Osteocyte (in vitro differentiated cells): Measurements from ENCODE around the gene NID2. TPM values are rescaled to one million over a fixed set of nuclear protein-coding genes. Genes with fewer than 3 reads are reported as not detected.
A peak's percentile ranks its signal among the peaks of the same experiment; 100 is the strongest.

Experiments
- DNase-seq: peaks from one replicate; pipeline ENCODE4 v3.0.0; 2021; ENCODE audit warnings: mixed read lengths; ENCODE audit not compliant: unreplicated experiment; ENCODE audit errors: extremely low spot score
- H3K27ac Mint-ChIP-seq: one replicate; pipeline ENCODE4 v1.8.0; 2021; ENCODE audit warnings: mild to moderate bottlenecking, mixed read lengths; ENCODE audit not compliant: unreplicated experiment
- H3K27me3 Mint-ChIP-seq: one replicate; pipeline ENCODE4 v1.8.0; 2021; ENCODE audit warnings: mixed read lengths; ENCODE audit not compliant: unreplicated experiment
- H3K36me3 Mint-ChIP-seq: one replicate; pipeline ENCODE4 v1.8.0; 2021; ENCODE audit warnings: mixed read lengths; ENCODE audit not compliant: unreplicated experiment
- H3K4me1 Mint-ChIP-seq: one replicate; pipeline ENCODE4 v1.8.0; 2021; ENCODE audit warnings: mixed read lengths; ENCODE audit not compliant: unreplicated experiment
- H3K4me3 Mint-ChIP-seq: one replicate; pipeline ENCODE4 v1.8.0; 2021; ENCODE audit warnings: mild to moderate bottlenecking, moderate library complexity, mixed read lengths; ENCODE audit not compliant: unreplicated experiment
- H3K9me3 Mint-ChIP-seq: one replicate; pipeline ENCODE4 v1.8.0; 2021; ENCODE audit warnings: mixed read lengths; ENCODE audit not compliant: unreplicated experiment
- total RNA-seq: library from RNA; stranded (reverse); gene quantifications from 2 replicates; pipeline ENCODE4 v1.2.1, GENCODE V29; 2021
- TF ChIP-seq, protein P1 (sequence below): fragments of 200-600 bp; sonication (generic); IDR thresholded peaks from 2 replicates; pipeline ENCODE4 v1.5.0; 2021; ENCODE audit warnings: antibody characterized with exemption, mild to moderate bottlenecking, moderate library complexity

Gene NID2
- total RNA-seq, 1 donor from 2014 or later = 58.5 TPM

DNA sequence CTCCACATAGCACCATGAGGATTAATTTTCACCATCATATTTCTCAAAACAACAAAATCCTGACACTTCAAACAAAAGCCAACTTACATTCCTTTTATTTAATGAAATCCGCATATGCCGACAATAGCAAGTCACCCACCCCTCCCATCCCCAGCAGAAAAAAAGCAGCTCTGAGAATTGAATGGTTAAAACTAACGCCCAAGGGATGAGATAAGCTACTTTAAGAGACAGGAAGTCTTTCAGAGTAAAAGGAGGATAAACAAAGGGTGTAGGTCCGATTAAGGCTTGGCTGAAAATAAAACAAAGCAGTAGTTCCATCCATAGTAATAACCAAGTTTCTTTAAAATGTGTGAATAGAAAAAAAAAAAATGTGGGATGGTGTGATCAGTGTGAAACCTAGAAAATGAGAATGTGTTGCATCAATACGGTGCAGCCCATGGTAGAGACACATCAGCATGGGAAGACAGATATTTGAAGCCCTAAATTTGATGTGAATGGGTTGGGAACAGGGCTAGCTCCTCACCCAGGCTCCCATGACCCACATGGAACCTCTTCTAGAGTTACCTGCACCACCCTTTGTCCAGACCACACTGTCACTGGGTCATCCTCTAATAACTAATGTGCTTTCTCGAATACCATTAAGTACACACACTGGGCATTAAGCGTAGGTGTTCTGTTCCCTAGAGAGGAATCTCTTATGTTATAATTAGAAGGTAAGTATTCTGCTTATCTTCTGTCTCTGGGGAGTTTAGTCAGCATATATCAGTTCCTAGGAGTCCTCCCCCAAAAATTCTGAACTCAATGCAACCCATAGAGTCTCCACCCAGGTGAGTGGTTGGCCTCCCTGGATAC lies 47.8 kb downstream of the NID2 start:
- Mint-ChIP-seq H3K36me3 (peaks cover 22% of the 10 kb centered on the region), H3K27ac (no peak overlapping the region), H3K9me3 (no peaks in the 10 kb centered on the region), H3K4me3 (no peak overlapping the region), H3K4me1 (peaks cover 61% of the 10 kb centered on the region), H3K27me3 (no peaks in the 10 kb centered on the region)
- DNase-seq = no peak
- TF ChIP-seq, protein P1, sequence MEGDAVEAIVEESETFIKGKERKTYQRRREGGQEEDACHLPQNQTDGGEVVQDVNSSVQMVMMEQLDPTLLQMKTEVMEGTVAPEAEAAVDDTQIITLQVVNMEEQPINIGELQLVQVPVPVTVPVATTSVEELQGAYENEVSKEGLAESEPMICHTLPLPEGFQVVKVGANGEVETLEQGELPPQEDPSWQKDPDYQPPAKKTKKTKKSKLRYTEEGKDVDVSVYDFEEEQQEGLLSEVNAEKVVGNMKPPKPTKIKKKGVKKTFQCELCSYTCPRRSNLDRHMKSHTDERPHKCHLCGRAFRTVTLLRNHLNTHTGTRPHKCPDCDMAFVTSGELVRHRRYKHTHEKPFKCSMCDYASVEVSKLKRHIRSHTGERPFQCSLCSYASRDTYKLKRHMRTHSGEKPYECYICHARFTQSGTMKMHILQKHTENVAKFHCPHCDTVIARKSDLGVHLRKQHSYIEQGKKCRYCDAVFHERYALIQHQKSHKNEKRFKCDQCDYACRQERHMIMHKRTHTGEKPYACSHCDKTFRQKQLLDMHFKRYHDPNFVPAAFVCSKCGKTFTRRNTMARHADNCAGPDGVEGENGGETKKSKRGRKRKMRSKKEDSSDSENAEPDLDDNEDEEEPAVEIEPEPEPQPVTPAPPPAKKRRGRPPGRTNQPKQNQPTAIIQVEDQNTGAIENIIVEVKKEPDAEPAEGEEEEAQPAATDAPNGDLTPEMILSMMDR = no peak

DNA sequence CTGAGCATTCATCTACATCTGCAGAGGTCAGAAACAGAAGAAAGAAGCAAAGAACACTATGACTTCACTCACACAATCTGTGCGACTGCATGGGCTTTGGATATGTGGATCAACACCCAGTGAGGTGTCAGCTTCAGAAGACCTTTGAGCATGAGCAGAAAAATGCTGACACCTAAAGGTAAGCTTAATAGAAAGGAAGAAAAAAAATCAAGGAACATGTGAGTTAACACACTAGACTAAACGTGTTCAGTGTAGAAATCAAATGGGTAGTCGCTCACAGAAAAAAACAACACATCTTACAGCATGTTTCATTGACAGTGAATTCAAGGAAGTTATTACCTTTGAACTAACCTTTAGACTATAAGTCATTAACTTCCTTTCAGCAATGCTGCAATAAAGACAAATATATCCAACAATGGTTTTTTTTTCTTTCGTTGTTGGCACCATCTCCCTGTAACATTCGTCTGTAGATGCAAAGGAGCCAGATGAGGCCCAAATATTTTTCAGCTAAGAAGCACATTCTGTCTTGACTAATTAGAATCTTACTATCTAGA lies 48.6 kb downstream of the NID2 start:
- no peak overlapping the region for H3K27ac Mint-ChIP-seq
- H3K9me3 Mint-ChIP-seq = no peaks in the 10 kb centered on the region
- TF ChIP-seq, protein P1 = no peak
- no peak overlapping the region for H3K4me3 Mint-ChIP-seq
- no peaks in the 10 kb centered on the region for H3K27me3 Mint-ChIP-seq
- H3K36me3 Mint-ChIP-seq = peaks cover 26% of the 10 kb centered on the region
- no peak for DNase-seq
- H3K4me1 Mint-ChIP-seq = peaks cover 53% of the 10 kb centered on the region

DNA sequence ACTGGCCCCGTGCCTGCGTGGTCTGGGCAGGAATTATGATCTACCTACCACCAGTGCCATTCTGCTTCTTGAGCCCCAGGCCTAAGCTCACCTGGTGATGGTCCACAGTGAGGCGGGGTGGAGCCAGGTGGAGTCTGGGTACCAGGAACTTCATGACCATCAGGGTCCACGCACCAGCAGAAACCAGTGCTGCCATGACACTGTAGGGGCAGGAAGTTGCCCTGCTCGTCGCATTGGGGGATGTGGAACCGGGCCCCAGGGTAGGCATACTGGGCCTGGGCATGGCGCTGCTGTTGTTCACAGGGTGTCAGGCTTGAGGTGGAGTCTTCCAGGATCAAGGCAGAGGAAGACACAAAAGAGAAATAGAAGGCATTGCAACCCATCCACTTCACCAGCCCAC lies 49.9 kb downstream of the NID2 start:
- H3K27me3 Mint-ChIP-seq = no peaks in the 10 kb centered on the region
- peaks cover 40% of the 10 kb centered on the region for H3K4me1 Mint-ChIP-seq
- no peak for DNase-seq
- TF ChIP-seq, protein P1 = no peak
- H3K27ac Mint-ChIP-seq = no peak overlapping the region
- no peaks in the 10 kb centered on the region for H3K9me3 Mint-ChIP-seq
- no peak overlapping the region for H3K4me3 Mint-ChIP-seq
- H3K36me3 Mint-ChIP-seq = peaks cover 35% of the 10 kb centered on the region

DNA sequence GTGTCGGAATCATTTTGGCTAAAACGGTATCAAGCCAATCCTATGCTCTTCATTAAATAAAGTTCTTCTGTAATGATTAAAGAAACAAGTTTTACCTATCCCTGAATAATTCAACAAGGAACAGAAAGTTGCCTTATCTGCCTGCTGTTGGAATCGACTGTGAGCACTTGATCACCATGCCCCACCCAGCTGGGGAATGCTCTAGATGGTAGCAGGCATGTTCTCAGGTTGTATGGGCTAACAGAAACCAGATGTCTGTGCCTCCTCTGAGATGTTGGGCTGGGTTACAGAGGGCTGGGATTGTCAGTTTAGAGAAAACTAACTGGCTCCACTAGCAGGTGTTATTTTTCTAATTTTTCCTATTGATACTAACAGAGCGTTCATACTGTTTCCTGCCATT lies 50.6 kb downstream of the NID2 start:
- TF ChIP-seq, protein P1 = no peak
- Mint-ChIP-seq H3K27me3 (no peaks in the 10 kb centered on the region), H3K9me3 (no peaks in the 10 kb centered on the region), H3K4me3 (no peak overlapping the region), H3K36me3 (peaks cover 35% of the 10 kb centered on the region), H3K27ac (peak overlapping the region; percentile 37), H3K4me1 (peaks cover 38% of the 10 kb centered on the region)
- DNase-seq = no peak

DNA sequence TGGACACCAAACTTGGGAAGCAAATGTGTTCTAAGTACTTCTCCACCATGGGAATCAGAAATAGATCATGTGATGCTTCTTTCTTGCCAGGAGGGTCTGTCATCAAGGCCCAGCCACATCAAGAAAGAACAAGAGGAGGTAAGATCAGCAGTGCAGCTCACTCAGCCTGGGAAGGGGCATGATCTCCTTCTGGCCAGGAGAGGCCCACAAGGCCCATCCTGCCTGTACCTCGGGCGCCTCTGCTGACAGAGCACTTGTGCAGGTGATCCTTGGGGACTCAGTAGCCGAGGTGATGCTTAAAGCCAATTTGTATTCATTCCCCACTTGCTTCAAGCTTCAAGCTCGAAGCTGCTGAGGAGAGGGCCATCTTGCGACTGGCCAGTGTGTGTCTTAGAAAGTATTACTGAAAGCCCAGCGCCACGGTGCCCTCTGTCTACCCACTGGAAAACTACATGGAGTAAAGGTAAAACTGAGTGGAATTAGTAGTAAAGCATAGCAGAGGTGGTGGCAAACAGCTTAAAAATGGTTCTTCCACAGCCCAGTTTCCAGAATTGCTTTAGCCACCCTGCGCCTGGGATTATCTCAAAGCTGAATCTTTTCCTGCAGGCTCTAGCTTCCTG lies 53.3 kb downstream of the NID2 start:
- H3K36me3 Mint-ChIP-seq = peaks cover 50% of the 10 kb centered on the region
- TF ChIP-seq, protein P1 = peak; percentile 52
- DNase-seq = no peak
- H3K9me3 Mint-ChIP-seq = no peaks in the 10 kb centered on the region
- H3K4me1 Mint-ChIP-seq = peaks cover 31% of the 10 kb centered on the region
- H3K27ac Mint-ChIP-seq = no peak overlapping the region
- H3K4me3 Mint-ChIP-seq = no peak overlapping the region
- no peaks in the 10 kb centered on the region for H3K27me3 Mint-ChIP-seq
